ENCODE measurements around the gene PLPP1.

DNA sequence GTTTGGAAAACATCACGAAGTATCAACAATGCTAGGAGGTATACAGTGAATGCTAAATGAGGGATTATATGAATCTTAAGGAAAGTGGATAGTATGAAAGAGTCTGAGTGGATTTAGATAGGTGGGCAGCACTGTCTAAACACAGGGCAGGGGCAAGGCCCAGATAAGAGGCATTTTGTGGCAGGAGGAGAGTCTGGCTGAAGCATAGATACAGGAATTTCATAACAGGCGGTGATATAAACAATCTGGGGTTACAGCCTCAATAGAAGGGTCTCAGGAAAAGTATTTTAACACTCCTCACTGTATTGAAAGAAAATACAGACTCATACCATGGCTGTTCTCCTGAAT, 96.9 kb downstream of the PLPP1 start:
- TF ChIP-seq HDGF (IDR thresholded peaks at IDR 0.05; ENCODE audit: borderline replicate concordance) (no peak), FOXK2 (IDR thresholded peaks at IDR 0.05) (no peak)
